K562 treated with DMSO at 1 percent for 48 hours (cell line): ENCODE measurements around the gene SPTLC3. TPM values are rescaled to one million over a fixed set of nuclear protein-coding genes. Genes with fewer than 3 reads are reported as not detected.

Experiments
- total RNA-seq: library from RNA; unstranded; fragments of 300-600 nt; gene quantifications from 2 replicates; pipeline ENCODE4 v1.2.3, GENCODE V29; 2022; ENCODE audit warnings: low replicate concordance; ENCODE audit errors: extremely low read depth

Gene SPTLC3
- total RNA-seq = not detected in 2 replicates

DNA sequence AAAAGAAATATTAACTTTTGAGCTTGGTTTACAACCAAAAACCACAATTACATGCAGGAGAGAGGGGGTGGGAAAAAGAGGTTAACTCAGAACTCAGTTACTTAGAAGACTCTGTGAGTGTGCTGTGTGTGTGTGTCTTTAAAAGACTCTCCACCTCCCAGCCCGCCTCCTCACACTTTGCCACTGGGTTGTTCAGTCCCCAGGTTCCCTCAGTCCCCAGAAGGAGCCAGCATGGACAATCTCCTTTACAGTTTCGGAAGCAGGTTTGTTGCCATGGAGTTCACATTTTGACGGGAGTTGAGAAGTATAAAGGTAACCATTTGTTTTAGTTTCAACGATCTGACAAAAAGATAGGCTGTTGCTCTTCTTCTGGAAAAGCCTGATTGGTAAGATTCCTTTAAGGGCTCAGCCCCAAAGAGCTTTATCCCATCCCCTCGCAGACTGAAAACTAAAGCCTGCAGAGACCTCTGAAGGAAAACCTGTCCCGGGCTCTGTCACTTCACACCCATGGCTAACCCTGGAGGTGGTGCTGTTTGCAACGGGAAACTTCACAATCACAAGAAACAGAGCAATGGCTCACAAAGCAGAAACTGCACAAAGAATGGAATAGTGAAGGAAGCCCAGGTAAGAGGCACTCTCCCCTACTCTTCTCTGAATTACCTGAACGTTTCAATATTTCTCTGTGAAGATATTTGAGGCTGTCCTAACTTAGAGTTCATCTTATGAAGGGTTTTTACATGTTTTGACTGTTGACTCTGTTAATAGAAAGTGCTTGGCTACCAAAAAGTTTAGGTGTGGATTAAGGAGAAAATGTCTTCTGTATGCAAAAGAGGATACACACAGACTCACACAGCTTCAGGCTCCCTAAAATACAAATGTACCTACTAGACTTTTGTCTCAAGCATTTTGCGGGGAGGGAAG is at the start of gene SPTLC3:
TSS of gene SPTLC3 (plus strand) at position 212 of the 921 bp plus-strand sequence. CDS start at position 508, 296 bp downstream.

Other genes starting within 250 kb of the SPTLC3 start
- not detected in 2 replicates for gene ISM1, start 212.3 kb downstream of the SPTLC3 start, total RNA-seq